GM12801 (cell line): ENCODE measurements around the gene MMP7.

Experiments
- TF ChIP-seq, protein P1 (sequence below): IDR thresholded peaks from one replicate; pipeline ENCODE4 v1.5.1; 2011; ENCODE audit warnings: control low read depth; ENCODE audit not compliant: insufficient read length; ENCODE audit errors: extremely low read depth

Gene MMP7, protein sequence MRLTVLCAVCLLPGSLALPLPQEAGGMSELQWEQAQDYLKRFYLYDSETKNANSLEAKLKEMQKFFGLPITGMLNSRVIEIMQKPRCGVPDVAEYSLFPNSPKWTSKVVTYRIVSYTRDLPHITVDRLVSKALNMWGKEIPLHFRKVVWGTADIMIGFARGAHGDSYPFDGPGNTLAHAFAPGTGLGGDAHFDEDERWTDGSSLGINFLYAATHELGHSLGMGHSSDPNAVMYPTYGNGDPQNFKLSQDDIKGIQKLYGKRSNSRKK

DNA sequence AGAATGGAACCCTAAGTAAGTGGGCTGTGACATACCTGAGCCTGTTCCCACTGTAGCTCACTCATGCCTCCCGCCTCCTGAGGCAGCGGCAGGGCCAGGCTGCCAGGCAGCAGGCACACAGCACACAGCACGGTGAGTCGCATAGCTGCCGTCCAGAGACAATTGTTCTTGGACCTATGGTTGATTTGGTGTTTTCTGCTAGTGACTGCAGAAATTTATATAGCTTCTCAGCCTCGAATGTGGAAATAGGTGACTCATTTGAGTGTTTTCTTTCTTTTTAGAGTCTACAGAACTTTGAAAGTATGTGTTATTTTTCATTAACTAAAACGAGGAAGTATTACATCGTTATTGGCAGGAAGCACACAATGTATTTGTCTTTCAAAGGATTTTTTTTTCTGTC is at the start of gene MMP7:
Gene MMP7 (minus strand): TSS at position 190 of the 400 bp plus-strand sequence. CDS start 47 bp downstream, at position 143.
- TF ChIP-seq, protein P1, sequence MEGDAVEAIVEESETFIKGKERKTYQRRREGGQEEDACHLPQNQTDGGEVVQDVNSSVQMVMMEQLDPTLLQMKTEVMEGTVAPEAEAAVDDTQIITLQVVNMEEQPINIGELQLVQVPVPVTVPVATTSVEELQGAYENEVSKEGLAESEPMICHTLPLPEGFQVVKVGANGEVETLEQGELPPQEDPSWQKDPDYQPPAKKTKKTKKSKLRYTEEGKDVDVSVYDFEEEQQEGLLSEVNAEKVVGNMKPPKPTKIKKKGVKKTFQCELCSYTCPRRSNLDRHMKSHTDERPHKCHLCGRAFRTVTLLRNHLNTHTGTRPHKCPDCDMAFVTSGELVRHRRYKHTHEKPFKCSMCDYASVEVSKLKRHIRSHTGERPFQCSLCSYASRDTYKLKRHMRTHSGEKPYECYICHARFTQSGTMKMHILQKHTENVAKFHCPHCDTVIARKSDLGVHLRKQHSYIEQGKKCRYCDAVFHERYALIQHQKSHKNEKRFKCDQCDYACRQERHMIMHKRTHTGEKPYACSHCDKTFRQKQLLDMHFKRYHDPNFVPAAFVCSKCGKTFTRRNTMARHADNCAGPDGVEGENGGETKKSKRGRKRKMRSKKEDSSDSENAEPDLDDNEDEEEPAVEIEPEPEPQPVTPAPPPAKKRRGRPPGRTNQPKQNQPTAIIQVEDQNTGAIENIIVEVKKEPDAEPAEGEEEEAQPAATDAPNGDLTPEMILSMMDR, result no peak

DNA sequence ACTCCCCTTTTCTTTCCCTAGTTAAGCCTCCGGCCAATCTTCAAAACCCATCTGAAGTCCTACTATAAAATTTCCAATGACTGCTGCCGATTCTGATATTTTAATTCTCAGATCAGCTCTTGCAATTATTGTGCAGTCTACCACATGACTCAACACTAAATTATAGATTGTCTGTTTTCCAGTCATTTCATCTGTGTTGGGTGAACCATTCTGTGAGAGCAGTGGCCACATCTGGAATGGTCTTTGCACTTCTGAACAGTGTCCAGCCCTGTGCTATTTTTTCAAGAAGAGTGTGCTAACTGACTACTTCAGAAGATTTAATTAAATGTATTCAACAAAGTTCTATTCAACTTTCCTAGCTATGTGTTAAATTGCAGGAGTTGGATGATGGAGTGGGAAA is 47.2 kb upstream of the MMP7 start:
- TF ChIP-seq, protein P1, result no peak

GRCh38 chr11:102577182-102577581 is 46.6 kb upstream of the MMP7 start:
- TF ChIP-seq, protein P1, result no peak

DNA sequence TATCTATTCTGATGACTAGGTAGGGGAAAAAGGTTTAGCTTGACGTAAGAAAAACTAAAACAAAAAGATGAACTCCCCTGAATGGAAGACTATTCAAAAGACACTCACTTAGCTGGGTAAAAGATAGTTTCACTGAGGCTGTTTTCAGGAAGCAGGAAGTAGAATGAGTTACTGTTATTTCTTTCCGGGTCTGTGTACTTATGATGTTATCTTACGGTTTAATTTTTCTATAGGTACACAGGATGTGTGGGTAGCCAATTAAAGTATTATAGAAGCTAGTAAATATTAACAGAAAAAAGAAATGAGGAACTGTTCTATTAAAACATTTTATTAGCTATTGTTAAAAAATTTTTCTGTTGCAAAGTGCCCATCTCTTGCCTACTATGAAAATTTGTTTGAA is 45.8 kb upstream of the MMP7 start:
- TF ChIP-seq, protein P1, result no peak

GRCh38 chr11:102575012-102575411 is 44.5 kb upstream of the MMP7 start:
- TF ChIP-seq, protein P1, result no peak

GRCh38 chr11:102573851-102574250 is 43.3 kb upstream of the MMP7 start:
- TF ChIP-seq, protein P1, result no peak

- TF ChIP-seq, protein P1, result no peak
Observed at GRCh38 chr11:102572554-102573220, 42.1 kb upstream of the MMP7 start.
